Kidney (tissue), 14 donors: Measurements from ENCODE around the gene HIPK2. TPM values are rescaled to one million over a fixed set of nuclear protein-coding genes. Genes with fewer than 3 reads are reported as not detected.

Experiments used
- DNase-seq, 5 donors: peaks; one replicate each; pipeline ENCODE4 v3.0.0-alpha.2; 2013 to 2020
- FAIRE-seq: peaks from 2 replicates; lab custom pipeline; 2012; peaks lifted over from hg19 to GRCh38; lab: Jason Lieb, UNC
- H3K27ac ChIP-seq, 2 donors: one replicate each; pipeline ENCODE4 v1.7.0; 2013; ENCODE audit warnings: low read depth in 2 of 2, low read length in 2 of 2, inconsistent platforms in 1 of 2
- H3K27me3 ChIP-seq: one replicate; pipeline ENCODE4 v1.7.1; 2013; ENCODE audit warnings: low read length, inconsistent platforms; ENCODE audit not compliant: control insufficient read depth, insufficient read depth
- H3K36me3 ChIP-seq, 3 donors: one replicate each; pipeline versions ENCODE4 v1.7.0 to v1.7.1; 2013; ENCODE audit warnings: low read length in 3 of 3, control low read depth in 1 of 3, inconsistent platforms in 1 of 3; ENCODE audit not compliant: insufficient read depth in 3 of 3, control insufficient read depth in 2 of 3
- H3K4me1 ChIP-seq, 3 donors: one replicate each; pipeline versions ENCODE4 v1.7.0 to v1.7.1; 2013; ENCODE audit warnings: low read length in 3 of 3, inconsistent platforms in 1 of 3, low read depth in 1 of 3; ENCODE audit not compliant: control insufficient read depth in 2 of 3, insufficient read depth in 2 of 3
- H3K4me3 ChIP-seq, 3 donors: one replicate each; pipeline versions ENCODE4 v1.7.0 to v1.8.1; 2013; ENCODE audit warnings: low read length in 3 of 3, control low read depth in 1 of 3, inconsistent platforms in 1 of 3
- H3K9ac ChIP-seq, 3 donors: one replicate each; pipeline versions ENCODE4 v1.7.0 to v1.7.1; 2013; ENCODE audit warnings: low read length in 3 of 3, control low read depth in 1 of 3, inconsistent platforms in 1 of 3
- H3K9me3 ChIP-seq, 3 donors: one replicate each; pipeline versions ENCODE4 v1.7.0 to v1.7.1; 2013; ENCODE audit warnings: low read length in 3 of 3, control low read depth in 1 of 3, inconsistent platforms in 1 of 3; ENCODE audit not compliant: control insufficient read depth in 2 of 3, insufficient read depth in 1 of 3
- intact Hi-C: fragments of 100-400 bp; cut with DNase I; formaldehyde crosslinking; loops from one replicate; pipeline ENCODE4 v1.11.1; 2022
- polyA plus RNA-seq: library from polyadenylated mRNA; stranded (reverse); fragments of 350-450 nt; fragmentation: Illumina TruSeq; extraction: RNeasy Lipid Tissue Mini Kit (QIAGEN cat#74804); gene quantifications from one replicate; pipeline ENCODE4 v1.2.3, GENCODE V29; 2014; ENCODE audit warnings: low read depth, low replicate concordance; ENCODE audit not compliant: insufficient read depth
- total RNA-seq: library from RNA; stranded (reverse); fragmentation: NEBNext Ultra II Directional; extraction: Animal tissue kit (Norgen Biotek cat#: 25700); gene quantifications from one replicate; pipeline ENCODE4 v1.2.1, GENCODE V29; 2021
- TF ChIP-seq, protein P1 (sequence below): IDR thresholded peaks from 3 replicates; pipeline ENCODE4 v1.5.1; 2012; ENCODE audit warnings: mild to moderate bottlenecking, moderate library complexity, borderline replicate concordance; ENCODE audit not compliant: insufficient read depth; ENCODE audit errors: extremely low read depth
- donor health status: control.
- donor health status: control.
- donor health status: control.
- donor health status: control.
- donor health status: control.
- donor health status: DM: yes; HTN: yes; CAD: no.
- donor health status: Normal renal cell carcinoma (clear cell type).

The HIPK2 gene
- total and polyA plus RNA-seq, 2 donors from 2014 or later = 9.6 to 153 TPM

GRCh38 chr7:139734395-139734794 lies 43.4 kb downstream of the HIPK2 start:
- TF ChIP-seq, protein P1, sequence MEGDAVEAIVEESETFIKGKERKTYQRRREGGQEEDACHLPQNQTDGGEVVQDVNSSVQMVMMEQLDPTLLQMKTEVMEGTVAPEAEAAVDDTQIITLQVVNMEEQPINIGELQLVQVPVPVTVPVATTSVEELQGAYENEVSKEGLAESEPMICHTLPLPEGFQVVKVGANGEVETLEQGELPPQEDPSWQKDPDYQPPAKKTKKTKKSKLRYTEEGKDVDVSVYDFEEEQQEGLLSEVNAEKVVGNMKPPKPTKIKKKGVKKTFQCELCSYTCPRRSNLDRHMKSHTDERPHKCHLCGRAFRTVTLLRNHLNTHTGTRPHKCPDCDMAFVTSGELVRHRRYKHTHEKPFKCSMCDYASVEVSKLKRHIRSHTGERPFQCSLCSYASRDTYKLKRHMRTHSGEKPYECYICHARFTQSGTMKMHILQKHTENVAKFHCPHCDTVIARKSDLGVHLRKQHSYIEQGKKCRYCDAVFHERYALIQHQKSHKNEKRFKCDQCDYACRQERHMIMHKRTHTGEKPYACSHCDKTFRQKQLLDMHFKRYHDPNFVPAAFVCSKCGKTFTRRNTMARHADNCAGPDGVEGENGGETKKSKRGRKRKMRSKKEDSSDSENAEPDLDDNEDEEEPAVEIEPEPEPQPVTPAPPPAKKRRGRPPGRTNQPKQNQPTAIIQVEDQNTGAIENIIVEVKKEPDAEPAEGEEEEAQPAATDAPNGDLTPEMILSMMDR = no peak
- peak overlapping the region; percentile 43 for H3K27ac ChIP-seq
- DNase-seq (no peak), FAIRE-seq (no peak)
- H3K9me3 ChIP-seq = no peaks in the 10 kb centered on the region
- peaks cover 0 to 45% (median 44%) of the 10 kb centered on the region in 3 donors for H3K4me1 ChIP-seq
- no peaks in the 10 kb centered on the region for H3K36me3 ChIP-seq
- H3K9ac ChIP-seq = no peak overlapping the region
- intact Hi-C loops = no loop called here
- no peaks in the 10 kb centered on the region for H3K27me3 ChIP-seq
- no peak overlapping the region for H3K4me3 ChIP-seq

- no peaks in the 10 kb centered on the region for H3K27me3 ChIP-seq
- peaks cover 0 to 45% (median 44%) of the 10 kb centered on the region in 3 donors for H3K4me1 ChIP-seq
- H3K4me3 ChIP-seq = peak overlapping the region in 1 of 3 donors; percentile 10
- intact Hi-C loops = no loop called here
- no peak for DNase-seq
- no peak for FAIRE-seq
- peak overlapping the region; percentile 43 for H3K27ac ChIP-seq
- TF ChIP-seq, protein P1 = no peak
- no peak overlapping the region for H3K9ac ChIP-seq
- no peaks in the 10 kb centered on the region for H3K9me3 ChIP-seq
- H3K36me3 ChIP-seq = no peaks in the 10 kb centered on the region
These were observed 44.0 kb downstream of the HIPK2 start for GRCh38 chr7:139733751-139734150.

GRCh38 chr7:139732471-139733167 lies 45.2 kb downstream of the HIPK2 start:
- no peak for FAIRE-seq

More at GRCh38 chr7:139732471-139733167, 45.2 kb downstream of the HIPK2 start:
- DNase-seq = no peak
- Histone ChIP-seq H3K27me3 (no peaks in the 10 kb centered on the region), H3K4me1 (peaks cover 0 to 39% (median 36%) of the 10 kb centered on the region in 3 donors), H3K9ac (no peak overlapping the region), H3K4me3 (peak overlapping the region in 1 of 3 donors; percentile 30), H3K27ac (peak overlapping the region; percentile 59), H3K9me3 (no peaks in the 10 kb centered on the region), H3K36me3 (peaks cover 0 to 3% (median 2%) of the 10 kb centered on the region in 3 donors)
- TF ChIP-seq, protein P1 = no peak
- intact Hi-C loops = no loop called here
